Measurements from ENCODE around the gene PLTP. TPM values are rescaled to one million over a fixed set of nuclear protein-coding genes. Genes with fewer than 3 reads are reported as not detected.

The PLTP gene, protein sequence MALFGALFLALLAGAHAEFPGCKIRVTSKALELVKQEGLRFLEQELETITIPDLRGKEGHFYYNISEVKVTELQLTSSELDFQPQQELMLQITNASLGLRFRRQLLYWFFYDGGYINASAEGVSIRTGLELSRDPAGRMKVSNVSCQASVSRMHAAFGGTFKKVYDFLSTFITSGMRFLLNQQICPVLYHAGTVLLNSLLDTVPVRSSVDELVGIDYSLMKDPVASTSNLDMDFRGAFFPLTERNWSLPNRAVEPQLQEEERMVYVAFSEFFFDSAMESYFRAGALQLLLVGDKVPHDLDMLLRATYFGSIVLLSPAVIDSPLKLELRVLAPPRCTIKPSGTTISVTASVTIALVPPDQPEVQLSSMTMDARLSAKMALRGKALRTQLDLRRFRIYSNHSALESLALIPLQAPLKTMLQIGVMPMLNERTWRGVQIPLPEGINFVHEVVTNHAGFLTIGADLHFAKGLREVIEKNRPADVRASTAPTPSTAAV
- 123 and 157 TPM in 2 replicates for total RNA-seq

DNA sequence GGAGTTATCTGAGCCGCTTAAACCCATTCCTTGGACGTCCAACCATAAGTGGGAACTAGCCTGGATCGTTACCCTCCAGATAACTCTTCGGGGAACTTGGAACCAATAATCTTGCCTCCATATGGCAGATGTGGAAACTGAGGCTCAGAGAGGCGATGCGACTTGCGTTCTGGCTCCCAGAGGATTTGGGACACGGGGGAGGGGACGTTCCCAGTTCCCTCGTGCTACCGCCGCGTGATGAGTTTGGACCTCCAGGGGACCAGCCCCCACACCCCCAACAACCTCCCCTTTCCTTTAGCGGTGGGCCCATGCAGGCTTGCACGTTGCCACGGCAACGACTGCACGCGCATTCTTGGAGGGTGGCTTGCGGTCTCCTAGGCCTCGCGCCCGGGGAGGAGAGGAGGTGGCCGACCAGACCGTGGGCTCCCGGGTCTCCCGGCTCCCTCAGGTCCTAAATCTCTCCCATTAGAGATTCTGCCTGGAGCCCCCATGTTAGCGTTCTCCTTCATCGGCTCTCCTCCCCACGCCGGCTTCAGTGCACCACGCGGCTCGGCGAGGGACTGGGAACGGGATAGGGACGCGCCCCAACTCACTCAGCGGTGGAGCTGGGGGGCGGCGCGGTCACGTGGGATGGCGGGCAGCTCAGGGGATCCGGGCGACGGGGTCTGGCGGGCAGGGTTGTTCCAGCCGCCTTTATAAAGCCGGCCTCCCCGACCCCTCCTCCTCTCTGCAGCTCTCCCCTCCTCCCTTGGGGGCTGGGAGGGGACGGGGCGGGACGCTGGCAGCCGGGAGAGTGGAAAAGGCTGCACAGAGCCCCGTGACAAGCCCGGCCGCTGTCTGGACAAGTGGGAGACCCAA lies at the start of gene PLTP:
Gene PLTP (minus strand): TSS at position 670 of the 858 bp plus-strand sequence. CDS start 703 bp downstream, outside the sequence.

DNA sequence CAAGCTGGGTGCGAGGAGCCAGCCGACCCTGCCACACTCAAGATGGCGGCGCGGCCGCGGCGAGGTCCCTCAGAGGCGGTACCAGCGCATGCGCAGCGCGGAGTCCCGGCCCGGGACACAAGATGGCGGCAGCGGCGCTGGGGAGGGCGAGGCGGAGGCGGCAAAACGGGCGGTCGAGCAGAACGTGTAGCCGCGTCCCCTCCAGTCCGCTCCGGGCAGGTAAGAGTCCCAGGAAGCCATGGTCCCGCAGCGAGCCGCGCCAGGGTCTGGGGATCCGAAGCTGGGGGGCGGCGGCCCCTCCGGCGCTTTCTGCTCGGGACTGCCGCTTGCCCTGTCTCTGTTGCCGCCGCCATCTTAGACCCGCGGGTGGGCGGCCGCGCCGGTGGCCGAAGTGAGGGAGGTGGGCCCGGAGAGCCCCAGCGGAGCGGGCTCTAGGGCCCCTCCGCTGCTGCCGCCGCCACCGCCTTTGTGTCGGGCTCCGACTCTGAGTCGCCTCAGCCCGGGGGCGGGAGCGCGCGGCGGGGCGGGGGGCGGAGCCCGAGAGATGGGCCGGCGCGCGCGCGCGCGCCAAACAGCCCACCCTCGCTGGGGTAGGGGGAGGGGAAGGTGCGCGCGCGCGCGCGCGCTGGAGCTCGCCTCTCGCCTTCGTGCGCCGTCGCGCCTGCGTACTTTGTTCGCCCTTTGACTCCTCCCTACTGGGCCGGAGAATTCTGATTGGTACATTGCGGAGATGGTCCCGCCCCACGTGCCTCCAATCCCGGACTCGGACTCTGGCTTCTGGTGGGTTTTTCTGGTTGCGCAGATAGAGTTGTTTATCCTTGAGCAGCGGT lies 22.8 kb upstream of the PLTP start, which contains the start of gene PCIF1:
Gene PCIF1 (plus strand): TSS at position 98 of the 830 bp plus-strand sequence. CDS start 4,317 bp downstream, outside the sequence.

DNA sequence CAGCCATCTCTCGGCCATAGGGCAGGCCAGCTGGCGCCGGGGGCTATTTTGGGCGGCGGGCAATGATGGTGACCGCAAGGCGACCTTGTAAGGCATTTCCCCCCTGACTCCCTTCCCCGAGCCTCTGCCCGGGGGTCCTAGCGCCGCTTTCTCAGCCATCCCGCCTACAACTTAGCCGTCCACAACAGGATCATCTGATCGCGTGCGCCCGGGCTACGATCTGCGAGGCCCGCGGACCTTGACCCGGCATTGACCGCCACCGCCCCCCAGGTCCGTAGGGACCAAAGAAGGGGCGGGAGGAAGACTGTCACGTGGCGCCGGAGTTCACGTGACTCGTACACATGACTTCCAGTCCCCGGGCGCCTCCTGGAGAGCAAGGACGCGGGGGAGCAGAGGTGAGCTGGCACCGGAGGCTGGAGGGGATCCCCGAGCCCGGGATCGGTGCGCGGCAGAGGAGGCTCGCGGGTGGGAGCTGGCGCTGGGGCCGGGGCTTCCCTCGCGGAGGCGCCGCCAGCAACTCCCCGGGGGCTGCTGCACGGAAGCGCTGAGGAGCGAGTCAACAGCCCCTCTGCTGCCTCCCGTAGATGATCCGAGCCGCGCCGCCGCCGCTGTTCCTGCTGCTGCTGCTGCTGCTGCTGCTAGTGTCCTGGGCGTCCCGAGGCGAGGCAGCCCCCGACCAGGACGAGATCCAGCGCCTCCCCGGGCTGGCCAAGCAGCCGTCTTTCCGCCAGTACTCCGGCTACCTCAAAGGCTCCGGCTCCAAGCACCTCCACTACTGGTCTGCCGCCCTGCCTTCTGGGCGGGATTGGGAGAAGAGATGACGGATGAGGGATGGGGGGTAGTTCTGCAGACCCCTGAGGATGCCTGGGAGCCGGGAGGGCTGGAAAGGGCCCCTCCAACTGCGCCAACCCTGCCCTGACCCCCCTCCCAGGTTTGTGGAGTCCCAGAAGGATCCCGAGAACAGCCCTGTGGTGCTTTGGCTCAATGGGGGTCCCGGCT lies 20.7 kb downstream of the PLTP start, which contains the start of the genes CTSA and NEURL2:
Gene CTSA (plus strand): TSS at position 351 of the 999 bp plus-strand sequence. CDS start 234 bp downstream, at position 585.
Gene NEURL2 (minus strand): TSS at position 224 of the 999 bp plus-strand sequence. CDS start 217 bp downstream, at position 7.

DNA sequence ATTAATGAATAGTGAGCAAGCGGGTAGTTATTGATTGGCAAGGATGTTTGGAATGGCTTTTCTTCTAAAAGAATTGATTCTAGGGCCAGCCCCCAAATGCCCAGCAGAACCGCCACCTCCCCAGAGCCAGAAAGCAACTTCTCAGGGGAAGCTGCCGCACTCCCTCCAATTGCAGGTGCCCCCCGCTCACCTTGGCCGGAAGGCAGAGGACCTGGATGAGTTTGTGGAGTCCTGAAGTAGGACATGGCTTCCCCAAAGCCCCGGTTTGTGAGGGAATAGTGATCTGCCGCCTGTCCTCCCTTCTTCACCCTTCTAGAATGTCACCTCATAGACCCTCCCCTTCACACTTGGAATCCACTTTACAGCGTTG lies 24.6 kb downstream of the PLTP start, which contains the start of gene SPATA25:
Gene SPATA25 (minus strand): TSS at position 277 of the 370 bp plus-strand sequence. CDS start 32 bp downstream, at position 245.

DNA sequence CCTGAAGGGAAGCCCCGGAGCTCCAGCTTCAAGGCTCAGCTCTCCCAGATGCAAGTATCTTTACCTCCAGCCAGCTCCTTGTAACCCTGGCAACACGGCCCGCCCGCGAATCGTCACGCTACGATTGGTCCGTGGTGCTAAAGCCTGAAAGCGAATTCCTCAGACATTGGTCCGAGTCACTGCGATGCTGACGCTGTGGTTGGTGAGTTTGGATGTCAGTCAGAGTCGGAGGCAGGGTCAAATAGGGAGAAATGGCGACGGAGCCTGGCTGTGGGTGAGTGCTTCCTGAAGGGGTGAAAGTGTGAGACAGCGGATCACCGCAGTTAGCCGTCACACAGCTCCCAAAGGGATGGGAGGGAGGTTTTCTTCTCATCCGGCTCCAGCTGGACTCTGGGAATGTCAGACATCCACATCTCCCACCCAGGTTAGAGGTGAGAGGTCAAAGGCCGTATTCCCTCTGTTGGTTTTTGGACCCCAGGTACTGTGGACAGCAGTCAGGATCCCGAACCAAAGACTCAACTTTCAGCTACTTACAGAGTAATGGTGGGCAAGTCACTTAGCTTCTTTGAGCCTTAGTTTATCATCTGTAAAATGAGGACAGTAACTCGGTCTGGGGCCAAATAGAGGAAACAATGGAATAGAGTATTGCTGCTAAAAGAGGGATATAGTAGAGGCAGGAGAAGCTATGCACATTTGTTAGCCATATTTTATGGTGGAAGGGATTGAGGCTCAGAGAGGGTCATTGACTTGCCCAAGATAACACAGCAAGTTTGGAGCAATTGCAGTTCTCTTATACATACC lies 30.8 kb downstream of the PLTP start, which contains the start of gene ZSWIM1:
Gene ZSWIM1 (plus strand): TSS at position 240 of the 801 bp plus-strand sequence. CDS start 1,366 bp downstream, outside the sequence.

DNA sequence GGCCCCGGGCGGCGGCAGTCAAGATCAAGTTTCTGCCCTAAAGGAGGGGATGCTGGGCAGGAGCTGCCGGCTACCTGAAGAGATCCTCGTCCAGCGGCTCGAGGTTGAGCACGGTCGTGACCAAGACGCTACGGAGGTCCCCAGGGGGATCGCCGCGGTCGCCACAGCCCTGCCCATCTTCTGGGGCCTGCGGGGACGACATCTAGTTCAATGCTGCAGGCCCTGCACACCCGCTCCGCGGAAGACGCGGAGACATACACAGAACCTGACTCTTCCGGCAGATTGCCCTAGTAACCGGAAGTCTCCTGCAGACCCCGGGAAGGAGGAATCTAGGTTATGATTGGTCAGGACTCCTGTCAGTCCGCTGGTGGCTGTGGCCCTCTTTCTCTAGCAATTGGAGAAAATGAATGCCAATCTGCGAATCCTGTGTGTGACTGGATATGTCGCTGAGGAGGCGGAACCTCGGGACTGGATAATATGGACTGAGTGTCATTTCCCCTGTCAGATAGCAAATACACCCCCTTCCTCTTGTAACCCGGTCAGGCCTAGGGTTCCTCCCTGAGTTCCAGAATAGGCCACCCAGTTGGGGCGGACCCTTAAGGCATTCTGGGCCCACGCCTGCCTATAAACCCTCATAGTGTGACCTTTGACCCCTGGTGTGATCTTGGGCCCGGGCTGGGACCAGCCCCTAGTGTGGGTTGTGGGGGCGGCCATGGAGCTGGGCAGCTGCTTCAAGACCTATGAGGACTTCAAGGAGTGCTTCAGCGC lies 54.7 kb downstream of the PLTP start, which contains the start of the genes ACOT8 and ZSWIM3:
Gene ACOT8 (minus strand): TSS at position 279 of the 768 bp plus-strand sequence. CDS start 77 bp downstream, at position 202.
Gene ZSWIM3 (plus strand): TSS at position 501 of the 768 bp plus-strand sequence. CDS start 212 bp downstream, at position 713.

Other genes with a start within 250 kb of the PLTP start
- gene WFDC11, start 241.9 kb downstream of the PLTP start, total RNA-seq: not detected in 2 replicates
- gene WFDC13, start 210.1 kb downstream of the PLTP start, total RNA-seq: not detected in 2 replicates
- not detected in 2 replicates for gene WFDC10B, start 207.1 kb downstream of the PLTP start, total RNA-seq
- gene SPINT4, start 189.8 kb downstream of the PLTP start, total RNA-seq: not detected in 2 replicates
- not detected in 2 replicates for gene WFDC3, start 120.3 kb downstream of the PLTP start, total RNA-seq
- 10.6 and 11.9 TPM in 2 replicates for gene DNTTIP1, start 120.2 kb downstream of the PLTP start, total RNA-seq
- 57.3 and 146 TPM in 2 replicates for gene UBE2C, start 99.5 kb downstream of the PLTP start, total RNA-seq
- not detected in 2 replicates for gene TNNC2, start 84.8 kb downstream of the PLTP start, total RNA-seq
- 14.5 and 19.3 TPM in 2 replicates for gene SNX21, start 78.4 kb downstream of the PLTP start, total RNA-seq
- gene ACOT8, start 54.8 kb downstream of the PLTP start, total RNA-seq: 41.1 and 59.1 TPM in 2 replicates
- 2.7 and 3.2 TPM in 2 replicates for gene ZSWIM3, start 54.5 kb downstream of the PLTP start, total RNA-seq
- gene ZSWIM1, start 30.9 kb downstream of the PLTP start, total RNA-seq: 4.4 and 7.3 TPM in 2 replicates
- not detected in 2 replicates for gene SPATA25, start 24.5 kb downstream of the PLTP start, total RNA-seq
- 1.7 and 3.4 TPM in 2 replicates for gene NEURL2, start 20.9 kb downstream of the PLTP start, total RNA-seq
- 22.9 and 26.6 TPM in 2 replicates for gene CTSA, start 20.8 kb downstream of the PLTP start, total RNA-seq
- gene PCIF1, start 22.5 kb upstream of the PLTP start, total RNA-seq: 14.2 and 14.9 TPM in 2 replicates
- 11.1 and 12.6 TPM in 2 replicates for gene ZNF335, start 60.0 kb upstream of the PLTP start, total RNA-seq
- 49.9 and 508 TPM in 2 replicates for gene MMP9, start 96.8 kb upstream of the PLTP start, total RNA-seq
- 0.23 and 0.76 TPM in 2 replicates for gene SLC12A5, start 117.1 kb upstream of the PLTP start, total RNA-seq
- 12.1 and 14.0 TPM in 2 replicates for gene NCOA5, start 177.8 kb upstream of the PLTP start, total RNA-seq
- gene CD40, start 206.2 kb upstream of the PLTP start, total RNA-seq: 7.4 and 10.9 TPM in 2 replicates

All from hair follicular keratinocyte (primary cell).